Stimulated activated naive CD8-positive, alpha-beta T cell treated with anti-CD3 and anti-CD28 coated beads, Interleukin-15, amount 100 ng/mL, for 72 hours (primary cell): ENCODE results near the gene RNF10.
"Not testable (repeated sequence)": the region's sequence is repeated elsewhere in the genome, so short reads cannot be mapped to it uniquely, and the experiment has no call there.

ENCODE experiments used
- ATAC-seq: fragments of 150-1000 bp; cut with Tn5 transposase; 2 replicates; pipeline ENCODE4 v1.10.0; 2021; ENCODE audit warnings: mild to moderate bottlenecking, moderate library complexity
- DNase-seq, 2 donors: peaks; one replicate each; pipeline ENCODE4 v3.0.0; 2021 to 2022
- H3K27ac Mint-ChIP-seq, 2 donors: one replicate each; pipeline ENCODE4 v1.8.0; 2022; ENCODE audit warnings: mild to moderate bottlenecking in 2 of 2, mixed read lengths in 2 of 2, moderate library complexity in 2 of 2
- H3K27me3 Mint-ChIP-seq: one replicate; pipeline ENCODE4 v1.8.0; 2022; ENCODE audit warnings: mixed read lengths
- H3K4me1 Mint-ChIP-seq: one replicate; pipeline ENCODE4 v1.8.0; 2022; ENCODE audit warnings: mild to moderate bottlenecking, mixed read lengths
- H3K4me3 Mint-ChIP-seq, 2 donors: one replicate each; pipeline ENCODE4 v1.8.0; 2022; ENCODE audit warnings: mild to moderate bottlenecking in 2 of 2, mixed read lengths in 2 of 2, moderate library complexity in 1 of 2
- H3K9me3 Mint-ChIP-seq, 2 donors: one replicate each; pipeline ENCODE4 v1.8.0; 2022; ENCODE audit warnings: mixed read lengths in 2 of 2

The RNF10 gene

DNA sequence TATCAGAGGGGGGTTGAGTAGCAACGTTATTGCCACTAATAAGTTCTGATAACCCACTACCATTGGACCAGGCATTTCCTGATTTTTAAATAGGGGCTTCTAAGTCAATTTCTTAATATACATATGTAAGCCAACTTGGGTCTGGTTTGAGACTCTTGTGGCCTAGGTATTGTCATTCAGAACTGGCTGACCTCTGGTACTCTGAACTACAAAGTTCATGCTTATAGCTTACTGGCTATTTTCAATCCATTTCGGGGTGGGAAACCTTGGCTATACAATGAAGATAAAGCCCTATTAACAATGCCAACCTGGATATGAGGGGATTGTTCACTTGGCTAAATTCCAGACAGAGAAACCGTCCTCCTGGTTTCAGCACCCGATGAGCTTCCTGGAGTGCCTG is 29.6 kb upstream of the RNF10 start:
- no peaks in the 10 kb centered on the region for H3K4me1 Mint-ChIP-seq
- no peak for ATAC-seq
- no peak for DNase-seq
- H3K27ac Mint-ChIP-seq: no peak overlapping the region
- no peaks in the 10 kb centered on the region for H3K27me3 Mint-ChIP-seq
- H3K9me3 Mint-ChIP-seq: no peaks in the 10 kb centered on the region
- no peak overlapping the region for H3K4me3 Mint-ChIP-seq

DNA sequence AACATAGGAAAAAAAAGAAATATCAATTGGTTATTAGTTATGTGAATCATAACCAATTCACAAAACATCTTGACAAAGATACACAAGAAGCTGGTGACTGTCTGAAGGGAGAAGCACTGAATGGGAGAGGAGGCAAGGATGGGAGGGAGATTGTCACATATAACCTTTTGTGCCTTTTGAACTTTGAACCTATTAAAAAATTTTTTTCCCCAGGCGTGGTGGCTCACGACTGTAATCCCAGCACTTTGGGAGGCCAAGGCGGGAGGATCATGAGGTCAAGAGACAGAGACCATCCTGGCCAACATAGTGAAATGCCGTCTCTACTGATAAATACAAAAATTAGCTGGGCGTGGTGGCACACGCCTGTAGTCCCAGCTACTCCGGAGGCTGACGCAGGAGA is 25.6 kb upstream of the RNF10 start:
- Mint-ChIP-seq H3K4me3 (no peak overlapping the region), H3K9me3 (no peaks in the 10 kb centered on the region), H3K27me3 (no peaks in the 10 kb centered on the region), H3K27ac (no peak overlapping the region), H3K4me1 (no peaks in the 10 kb centered on the region)
- DNase-seq (no peak), ATAC-seq (no peak)

DNA sequence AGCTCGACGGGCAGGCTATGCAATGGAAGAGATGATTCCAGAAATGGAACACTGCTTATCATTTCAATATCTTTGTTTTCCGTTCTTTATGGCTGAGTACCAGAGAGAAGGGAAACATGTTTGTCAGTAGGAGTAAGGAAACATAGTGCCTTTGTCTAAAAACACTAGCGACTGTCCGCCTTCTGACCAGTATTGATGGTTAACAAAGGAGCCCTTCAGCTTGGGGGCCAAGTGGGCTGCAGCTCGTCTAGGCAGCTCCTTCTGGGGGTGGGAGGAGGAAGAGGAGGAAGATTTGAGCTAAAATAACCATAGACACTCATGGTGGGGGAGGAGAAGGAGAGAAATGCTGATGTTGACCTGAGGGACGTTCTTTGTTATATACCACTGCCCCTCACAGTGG is 20.2 kb upstream of the RNF10 start:
- Mint-ChIP-seq H3K4me1 (no peaks in the 10 kb centered on the region), H3K27ac (no peak overlapping the region), H3K27me3 (no peaks in the 10 kb centered on the region), H3K4me3 (no peak overlapping the region), H3K9me3 (no peaks in the 10 kb centered on the region)
- no peak for ATAC-seq
- no peak for DNase-seq

DNA sequence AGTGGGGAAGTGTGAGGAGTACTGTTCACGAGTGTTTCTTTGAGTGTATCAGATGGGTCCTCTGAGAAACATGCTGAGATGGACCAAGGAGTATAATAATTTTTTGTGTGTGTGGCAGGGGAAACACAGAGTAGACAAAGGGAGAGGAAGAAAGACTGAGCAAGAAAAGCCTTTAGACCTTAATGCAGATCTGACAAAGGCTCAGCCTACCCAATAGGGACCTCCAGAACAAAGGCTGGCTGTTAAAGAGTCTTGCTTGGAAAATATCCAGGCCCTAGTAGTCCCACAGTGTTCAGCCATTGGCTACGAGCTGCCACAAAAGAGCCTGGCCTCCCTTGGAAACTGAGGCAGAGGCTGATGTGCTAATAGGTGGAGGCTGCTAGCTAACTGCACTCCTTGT is 18.7 kb upstream of the RNF10 start:
- H3K4me3 Mint-ChIP-seq: no peak overlapping the region

DNA sequence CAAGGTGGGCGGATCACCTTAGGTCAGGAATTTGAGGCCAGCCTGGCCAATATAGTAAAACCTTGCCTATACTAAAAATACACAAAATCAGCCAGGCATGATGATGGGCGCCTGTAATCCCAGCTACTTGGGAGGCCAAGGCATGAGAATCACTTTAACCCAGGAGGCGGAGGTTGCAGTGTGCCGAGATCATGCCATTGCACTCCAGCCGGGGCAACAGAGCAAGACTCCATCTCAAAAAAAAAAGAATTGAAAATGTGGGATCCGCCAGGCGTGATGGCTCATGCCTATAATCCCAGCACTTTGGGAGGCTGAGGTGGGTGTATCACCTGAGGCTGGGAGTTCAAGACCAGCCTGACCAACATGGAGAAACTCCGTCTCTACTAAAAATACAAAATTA is 14.8 kb upstream of the RNF10 start:
- DNase-seq, ATAC-seq, H3K4me1 Mint-ChIP-seq, H3K27ac Mint-ChIP-seq, H3K4me3 Mint-ChIP-seq, H3K27me3 Mint-ChIP-seq, H3K9me3 Mint-ChIP-seq: not testable (repeated sequence)

More for the DNA sequence above, 18.7 kb upstream of the RNF10 start:
- ATAC-seq (no peak), DNase-seq (no peak)
- no peaks in the 10 kb centered on the region for H3K27me3 Mint-ChIP-seq
- no peak overlapping the region for H3K27ac Mint-ChIP-seq
- no peaks in the 10 kb centered on the region for H3K9me3 Mint-ChIP-seq
- no peaks in the 10 kb centered on the region for H3K4me1 Mint-ChIP-seq

DNA sequence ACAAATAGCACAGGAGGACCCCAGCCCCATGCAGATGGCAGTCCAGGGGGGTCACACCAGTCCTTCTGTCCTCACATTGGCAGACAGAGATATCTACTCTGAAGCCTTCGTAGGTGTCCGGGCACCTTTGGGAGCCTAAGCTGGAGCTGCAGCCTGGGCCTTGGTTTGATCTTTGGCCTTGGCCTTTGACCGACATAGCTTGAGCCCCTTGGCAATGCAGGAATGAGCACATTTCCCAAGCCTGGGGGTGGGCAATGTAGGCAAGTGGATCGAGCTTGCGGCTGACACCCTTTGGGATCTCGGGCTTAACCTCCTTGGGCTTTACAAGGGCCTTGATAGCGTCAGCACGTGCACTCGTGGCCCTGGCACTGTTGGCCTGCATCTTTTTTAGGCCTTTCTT is 11.6 kb upstream of the RNF10 start:
- ATAC-seq (no peak), DNase-seq (no peak)
- H3K9me3 Mint-ChIP-seq: no peaks in the 10 kb centered on the region
- H3K27ac Mint-ChIP-seq: no peak overlapping the region
- no peak overlapping the region for H3K4me3 Mint-ChIP-seq
- H3K4me1 Mint-ChIP-seq: peaks cover 5% of the 10 kb centered on the region
- no peaks in the 10 kb centered on the region for H3K27me3 Mint-ChIP-seq

DNA sequence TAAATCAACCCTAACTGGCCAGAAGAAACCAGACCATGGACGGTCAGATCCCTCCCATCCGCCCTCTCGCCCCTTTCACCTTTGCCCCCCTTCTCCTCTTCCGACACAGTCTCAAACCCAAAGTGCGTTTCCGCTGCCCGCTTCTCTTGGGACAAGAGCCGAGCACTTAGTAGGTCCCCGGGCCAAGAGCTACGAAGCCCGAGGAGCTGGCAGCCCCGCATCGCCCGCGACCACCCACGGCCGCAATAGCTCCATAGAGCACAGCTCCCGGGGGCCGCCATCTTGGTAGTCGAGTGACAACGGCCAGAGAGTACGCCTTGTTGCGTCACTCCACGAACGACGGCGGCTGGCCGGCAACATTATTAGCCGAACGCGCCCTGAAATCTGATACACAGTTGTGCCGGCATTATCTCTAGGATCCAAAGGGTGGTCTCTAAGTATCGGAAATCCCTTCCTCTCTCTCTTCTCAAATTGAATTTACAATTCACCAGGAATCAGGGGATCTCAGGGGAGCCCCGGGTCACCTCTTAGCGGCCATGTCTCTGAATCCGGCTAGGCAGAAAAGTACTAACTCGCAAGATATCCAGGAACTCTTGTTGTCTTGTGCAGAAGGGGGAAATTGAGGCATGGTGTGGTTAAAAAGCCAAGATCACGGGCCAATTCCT is 5.2 kb upstream of the RNF10 start, which contains the start of gene COQ5:
Gene COQ5 (minus strand): TSS at position 298 of the 665 bp plus-strand sequence. CDS start 17 bp downstream, at position 281.
- peaks cover 26% of the 10 kb centered on the region for H3K4me1 Mint-ChIP-seq
- H3K27ac Mint-ChIP-seq: peak within 1 kb of the TSS; percentile 100
- ATAC-seq: peak; percentile 98
- H3K9me3 Mint-ChIP-seq: no peaks in the 10 kb centered on the region
- peak within 1 kb of the TSS; percentile 99 to 100 for H3K4me3 Mint-ChIP-seq
- DNase-seq: peak; percentile 77 to 87
- H3K27me3 Mint-ChIP-seq: no peaks in the 10 kb centered on the region

DNA sequence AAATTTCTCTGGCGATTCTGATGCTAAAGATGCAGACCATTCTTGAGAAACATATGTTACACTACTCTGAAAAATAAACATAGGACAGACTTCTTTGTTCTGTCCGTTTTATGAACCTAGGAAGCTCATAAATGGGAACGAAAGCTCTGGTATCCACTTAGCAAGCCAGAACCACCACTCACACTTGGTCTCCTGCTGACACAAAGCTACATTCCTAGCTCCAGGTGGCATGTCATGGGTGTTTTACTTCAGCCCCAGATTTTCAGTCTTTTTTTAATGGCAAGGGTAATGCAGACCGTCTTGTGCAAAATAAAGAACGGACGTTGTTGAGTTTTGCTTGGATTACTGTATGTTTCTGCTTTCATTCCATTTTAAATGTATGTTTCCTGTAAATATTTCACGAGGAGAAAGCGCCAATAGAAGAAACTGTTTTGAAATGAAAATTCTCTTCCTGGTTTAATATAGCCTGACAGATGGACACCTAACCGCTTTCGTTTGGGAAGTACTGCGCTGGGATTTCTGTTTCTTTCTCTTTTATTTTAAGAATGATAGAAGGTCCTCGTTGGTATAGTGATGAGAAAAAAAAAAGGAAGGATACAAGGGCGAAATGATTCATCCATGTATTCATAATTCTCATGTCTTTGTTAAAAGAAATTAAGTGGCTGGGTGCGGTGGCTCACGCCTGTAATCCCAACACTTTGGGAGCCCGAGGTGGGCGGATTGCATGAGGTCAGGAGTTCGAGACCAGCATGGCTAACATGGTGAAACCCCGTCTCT is 4.3 kb upstream of the RNF10 start:
- H3K4me3 Mint-ChIP-seq: peak overlapping the region; percentile 99 to 100
- H3K27ac Mint-ChIP-seq: peak overlapping the region; percentile 100
- peaks cover 29% of the 10 kb centered on the region for H3K4me1 Mint-ChIP-seq
- no peak for ATAC-seq
- H3K27me3 Mint-ChIP-seq: no peaks in the 10 kb centered on the region
- DNase-seq: no peak
- no peaks in the 10 kb centered on the region for H3K9me3 Mint-ChIP-seq

DNA sequence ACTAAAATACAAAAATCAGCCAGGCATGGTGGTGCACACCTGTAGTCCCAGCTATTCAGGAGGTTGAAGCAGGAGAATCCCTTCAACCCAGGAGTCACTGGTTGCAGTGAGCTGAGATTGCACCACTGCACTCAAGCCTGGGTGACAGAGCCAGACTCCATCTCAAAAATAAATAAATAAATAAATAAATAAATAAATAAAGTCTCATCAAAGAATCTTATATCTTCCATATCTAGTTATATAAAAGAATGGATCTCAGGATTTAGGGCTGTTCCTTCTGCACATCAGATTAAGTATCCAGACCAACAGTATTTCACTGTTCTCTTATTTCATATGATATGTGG is 3.8 kb upstream of the RNF10 start:
- not testable (repeated sequence) for ATAC-seq, H3K27me3 Mint-ChIP-seq, H3K9me3 Mint-ChIP-seq, DNase-seq, H3K27ac Mint-ChIP-seq
- H3K4me3 Mint-ChIP-seq: peak overlapping the region; percentile 99 to 100
- peaks cover 29% of the 10 kb centered on the region for H3K4me1 Mint-ChIP-seq

DNA sequence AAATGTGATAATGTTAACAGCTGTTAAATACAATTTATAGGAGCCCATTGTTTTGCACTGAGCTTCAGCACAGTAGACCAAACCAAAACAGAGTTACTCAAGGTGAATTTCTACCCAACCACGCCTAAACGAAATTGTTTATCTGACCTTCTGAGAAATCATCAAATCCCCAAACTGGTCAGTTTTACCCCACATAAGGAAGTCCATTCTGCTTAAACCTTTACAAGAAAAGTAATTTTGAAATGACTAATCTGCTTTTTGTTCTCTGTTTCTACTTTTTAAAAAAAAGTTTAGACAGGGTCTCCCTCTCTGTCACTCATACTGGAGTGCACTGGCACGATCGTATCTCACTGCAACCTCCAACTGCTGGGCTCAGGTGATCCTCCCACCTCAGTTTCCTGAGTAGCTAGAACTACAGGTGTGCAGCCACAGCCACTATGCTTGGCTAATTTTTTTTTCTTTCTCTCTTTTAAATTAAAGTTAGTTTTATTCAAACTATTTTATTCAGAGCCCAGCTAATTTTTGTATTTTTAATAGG is 1.4 kb upstream of the RNF10 start:
- Mint-ChIP-seq H3K4me1 (peaks cover 47% of the 10 kb centered on the region), H3K9me3 (no peaks in the 10 kb centered on the region), H3K4me3 (no peak overlapping the region)

DNA sequence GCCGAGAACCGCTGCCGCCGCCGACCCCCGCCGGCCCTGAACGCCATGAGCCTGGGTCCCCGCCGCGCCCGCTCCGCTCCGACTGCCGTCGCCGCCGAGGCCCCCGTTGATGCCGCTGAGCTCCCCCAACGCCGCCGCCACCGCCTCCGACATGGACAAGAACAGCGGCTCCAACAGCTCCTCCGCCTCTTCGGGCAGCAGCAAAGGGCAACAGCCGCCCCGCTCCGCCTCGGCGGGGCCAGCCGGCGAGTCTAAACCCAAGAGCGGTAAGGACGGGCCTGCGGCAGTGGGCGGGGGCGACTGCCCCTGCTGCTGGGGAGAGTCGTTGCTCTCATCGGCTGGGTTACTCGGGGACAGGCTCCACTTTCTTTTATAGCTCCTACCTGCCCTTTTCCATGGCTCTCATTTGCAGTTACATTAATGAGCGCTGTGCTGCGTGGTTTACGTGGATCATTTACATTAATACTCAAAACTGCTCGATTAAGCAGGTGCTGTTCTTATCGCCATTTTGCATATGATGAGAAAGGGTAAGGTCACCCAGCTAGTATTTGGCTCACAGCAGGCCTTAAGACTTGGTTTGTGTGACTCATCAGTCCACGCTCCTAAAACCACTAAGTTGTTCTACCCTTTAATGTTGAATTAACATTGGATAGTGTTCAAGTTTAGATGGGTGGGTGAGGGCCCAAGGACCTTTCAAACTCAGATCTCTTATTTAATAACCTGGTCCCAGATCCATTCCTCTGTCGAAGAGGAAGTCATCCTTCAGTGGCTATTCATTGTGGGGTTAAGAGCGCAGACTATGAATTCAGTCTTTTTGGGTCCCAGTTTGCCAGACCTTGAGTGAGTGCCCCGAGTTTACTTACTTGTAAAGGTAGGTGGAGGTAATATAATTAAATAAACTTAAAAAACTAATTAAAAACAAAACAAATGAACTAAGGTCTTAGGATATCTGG is 823 bp downstream of the RNF10 start:
- Mint-ChIP-seq H3K4me1 (peaks cover 56% of the 10 kb centered on the region), H3K4me3 (peak overlapping the region; percentile 95 to 99), H3K27me3 (no peaks in the 10 kb centered on the region), H3K9me3 (no peaks in the 10 kb centered on the region), H3K27ac (peak overlapping the region; percentile 98 to 100)
- ATAC-seq (peak; percentile 80), DNase-seq (peak; percentile 60 to 69)

More for the DNA sequence above, 1.4 kb upstream of the RNF10 start:
- H3K27me3 Mint-ChIP-seq: no peaks in the 10 kb centered on the region
- DNase-seq (no peak), ATAC-seq (no peak)
- H3K27ac Mint-ChIP-seq: no peak overlapping the region

DNA sequence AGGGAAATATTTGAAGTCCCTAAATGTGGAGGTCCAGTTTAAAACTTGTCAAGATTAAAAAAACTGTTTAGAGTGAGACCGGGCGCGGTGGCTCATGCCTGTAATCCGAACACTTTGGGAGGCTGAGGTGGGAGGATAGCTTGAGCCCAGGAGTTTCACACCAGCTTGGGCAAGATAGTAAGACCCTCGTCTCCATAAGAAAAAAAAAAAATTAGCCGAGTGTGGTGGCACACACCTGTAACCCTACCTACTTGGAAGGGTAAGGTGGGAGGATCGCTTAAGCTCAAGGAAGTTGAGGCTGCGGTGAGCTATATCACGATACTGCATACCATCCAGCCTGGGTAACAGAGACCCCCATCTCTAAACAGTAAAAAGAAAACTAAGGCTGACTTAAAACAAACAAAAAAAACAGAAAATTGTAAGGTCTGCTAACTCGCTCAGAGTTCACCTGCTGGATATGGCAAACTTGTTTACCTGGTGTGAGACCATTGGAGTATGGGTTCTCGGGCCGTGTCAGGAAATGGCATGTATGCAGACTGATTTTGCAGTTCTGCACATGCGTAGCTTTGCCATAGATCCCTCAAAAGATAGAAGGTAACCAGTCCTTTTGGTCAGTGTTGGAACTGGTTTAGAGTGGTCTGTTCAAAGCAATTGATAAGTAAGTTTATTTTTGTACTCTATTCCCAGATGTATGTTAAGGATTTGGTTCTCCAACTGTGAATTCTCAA is 2.1 kb downstream of the RNF10 start:
- peak overlapping the region; percentile 95 to 99 for H3K4me3 Mint-ChIP-seq
- H3K9me3 Mint-ChIP-seq: no peaks in the 10 kb centered on the region
- peaks cover 59% of the 10 kb centered on the region for H3K4me1 Mint-ChIP-seq
- peak in 1 of 2 donors; percentile 20 for DNase-seq
- H3K27ac Mint-ChIP-seq: peak overlapping the region; percentile 42 to 77
- no peaks in the 10 kb centered on the region for H3K27me3 Mint-ChIP-seq
- ATAC-seq: peak; percentile 35

DNA sequence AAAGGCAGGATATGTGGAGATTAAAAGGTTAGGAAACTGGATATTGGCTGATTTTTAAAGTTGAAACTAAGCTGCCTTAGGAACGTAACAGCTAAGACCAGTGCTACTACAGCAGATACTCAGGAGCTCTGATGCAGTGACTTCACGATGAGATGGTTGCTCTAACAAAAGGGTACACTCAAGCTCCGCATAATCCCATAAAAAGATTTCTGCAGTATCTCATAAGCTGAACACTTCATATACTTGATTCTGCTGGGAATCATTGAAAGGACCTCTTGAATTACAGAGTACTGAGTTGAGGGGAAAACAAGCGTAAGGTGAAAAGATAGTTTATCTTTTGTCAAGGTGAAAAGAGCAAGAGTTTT is 3.7 kb downstream of the RNF10 start:
- Mint-ChIP-seq H3K4me3 (peak overlapping the region; percentile 95 to 99), H3K4me1 (peaks cover 63% of the 10 kb centered on the region), H3K27ac (no peak overlapping the region), H3K27me3 (no peaks in the 10 kb centered on the region), H3K9me3 (no peaks in the 10 kb centered on the region)
- ATAC-seq (no peak), DNase-seq (no peak)

DNA sequence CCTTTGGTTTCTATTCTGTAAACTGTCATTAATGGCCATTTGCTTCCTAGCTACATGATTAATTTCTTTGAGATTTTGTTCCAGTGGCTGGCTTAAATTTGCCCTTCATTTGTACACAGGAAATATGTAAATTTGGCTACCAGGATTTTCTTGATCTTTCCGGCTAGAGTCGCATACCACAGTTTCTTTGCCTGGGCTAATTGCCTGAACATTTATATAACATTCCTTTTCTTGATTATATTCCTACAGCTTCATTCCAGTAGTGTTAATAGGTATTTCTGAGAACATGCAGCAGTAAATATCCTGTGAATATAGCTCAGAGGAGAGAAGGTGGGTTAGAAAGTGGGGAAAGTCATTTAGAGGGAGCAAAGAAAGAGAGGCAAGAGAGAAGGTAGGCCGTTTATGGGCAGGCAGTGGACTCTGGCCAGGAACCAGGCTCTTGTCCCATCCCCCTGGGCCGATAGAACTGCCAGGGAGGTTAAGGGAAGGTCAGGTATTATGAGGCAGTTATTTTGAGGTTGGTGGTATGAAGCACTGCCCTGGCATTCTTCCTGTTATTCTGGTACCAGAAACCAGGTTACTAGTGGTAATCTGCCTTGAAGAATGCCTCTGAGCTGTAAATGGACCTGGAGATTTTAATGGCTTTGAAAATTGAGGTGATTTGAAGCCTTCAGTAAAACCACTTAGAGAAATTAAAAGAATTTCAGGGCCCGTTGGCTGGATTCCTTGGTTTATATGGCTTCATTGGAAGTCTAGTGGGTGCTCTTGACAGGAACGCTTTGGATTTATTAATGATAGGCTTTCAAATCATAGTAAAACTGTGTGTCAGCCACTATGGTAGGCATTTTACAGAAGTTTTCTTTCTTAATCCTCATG is 4.4 kb downstream of the RNF10 start:
- H3K4me3 Mint-ChIP-seq: peak overlapping the region; percentile 95 to 99
- no peaks in the 10 kb centered on the region for H3K27me3 Mint-ChIP-seq
- ATAC-seq (no peak), DNase-seq (no peak)
- peak overlapping the region; percentile 76 to 94 for H3K27ac Mint-ChIP-seq
- peaks cover 60% of the 10 kb centered on the region for H3K4me1 Mint-ChIP-seq
- no peaks in the 10 kb centered on the region for H3K9me3 Mint-ChIP-seq
